ENCODE results near the gene GPC5. TPM values are rescaled to one million over a fixed set of nuclear protein-coding genes. Genes with fewer than 3 reads are reported as not detected.

The GPC5 gene
- total RNA-seq, 1 experiment from 2014 or later, result 0.50 TPM

DNA sequence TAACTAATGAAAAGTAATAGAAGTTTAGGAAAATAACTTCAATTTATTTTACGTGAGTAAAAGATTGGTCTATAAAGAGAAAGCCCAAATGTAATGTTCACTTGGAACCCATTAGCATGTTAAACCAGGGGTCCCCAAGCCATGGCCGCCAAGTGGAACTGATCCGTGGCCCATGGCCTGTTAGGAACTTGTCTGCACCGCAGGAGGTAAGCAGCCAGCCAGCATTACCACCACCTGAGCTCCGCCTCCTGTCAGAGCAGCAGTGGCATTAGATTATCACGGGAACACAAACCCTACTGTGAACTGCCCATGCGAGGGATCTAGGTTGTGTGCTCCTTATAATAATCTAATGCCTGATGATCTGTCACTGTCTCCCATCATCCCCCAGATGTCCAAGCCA lies 1009.4 kb downstream of the GPC5 start:
- DNase-seq (ENCODE audit: low read depth, low spot score), result no peak
- in situ Hi-C loops (cut with HindIII; ENCODE audit: low pct_unique_long_range_greater_than_20kb, low sequenced_read_pairs), result no loop called here

DNA sequence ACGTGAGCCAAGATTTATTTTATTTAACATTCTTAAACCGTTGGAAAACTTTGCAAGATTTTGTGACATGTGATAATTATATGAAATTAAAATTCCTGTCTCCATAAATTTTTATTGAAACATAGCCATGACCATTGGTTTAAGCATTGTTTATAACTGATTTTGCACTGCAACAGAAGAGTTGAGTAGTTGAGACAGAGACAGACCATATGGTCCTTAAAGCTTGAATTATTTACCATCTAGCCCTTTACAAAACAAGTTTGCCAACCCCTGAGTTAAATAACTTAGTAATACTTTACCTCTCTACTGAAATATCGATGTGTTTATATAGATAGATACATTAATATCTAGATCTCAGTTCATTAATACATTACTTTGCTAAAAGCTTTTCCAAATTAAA lies 1014.1 kb downstream of the GPC5 start:
- in situ Hi-C loops (cut with HindIII; ENCODE audit: low pct_unique_long_range_greater_than_20kb, low sequenced_read_pairs), result no loop called here
- no peak for DNase-seq (ENCODE audit: low read depth, low spot score)

DNA sequence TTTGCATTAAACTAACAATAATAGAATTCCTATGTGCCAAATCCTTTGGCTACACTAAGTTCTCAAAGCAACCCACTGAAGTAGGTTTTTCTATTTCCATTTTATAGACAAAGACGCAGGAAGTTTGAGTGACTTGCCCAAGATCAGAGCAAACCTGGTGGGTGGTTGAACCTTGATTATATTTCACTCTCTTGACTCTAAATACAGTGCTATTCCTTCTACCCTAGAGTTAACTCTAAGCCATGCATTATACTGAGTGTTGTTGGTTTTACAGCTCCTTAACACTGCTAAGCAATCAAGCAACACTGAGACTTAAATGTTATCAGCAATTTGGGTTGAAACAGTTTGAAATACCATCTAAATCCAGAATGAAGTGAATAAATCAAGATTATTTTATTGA lies 1014.6 kb downstream of the GPC5 start:
- no peak for DNase-seq (ENCODE audit: low read depth, low spot score)
- in situ Hi-C loops (cut with HindIII; ENCODE audit: low pct_unique_long_range_greater_than_20kb, low sequenced_read_pairs), result no loop called here

DNA sequence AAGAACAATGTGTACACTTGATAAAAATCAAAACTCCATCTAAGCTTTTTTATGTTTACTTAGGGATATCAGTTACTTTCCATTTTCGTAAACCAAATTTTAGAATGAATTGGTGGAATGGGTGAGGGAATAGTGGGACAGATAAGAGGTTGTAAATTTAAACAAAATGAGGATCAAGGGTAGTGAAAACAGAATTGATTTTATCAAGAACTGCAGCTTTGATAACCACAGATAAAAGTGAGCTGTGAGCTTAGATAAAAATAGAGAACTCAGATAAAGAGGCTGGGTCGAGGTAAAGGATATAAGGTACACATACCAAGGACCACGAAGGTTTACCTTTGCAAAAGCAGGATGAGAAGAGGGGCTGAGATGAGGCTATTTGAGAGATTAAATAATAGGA lies 1015.0 kb downstream of the GPC5 start:
- in situ Hi-C loops (cut with HindIII; ENCODE audit: low pct_unique_long_range_greater_than_20kb, low sequenced_read_pairs), result no loop called here
- DNase-seq (ENCODE audit: low read depth, low spot score), result no peak

DNA sequence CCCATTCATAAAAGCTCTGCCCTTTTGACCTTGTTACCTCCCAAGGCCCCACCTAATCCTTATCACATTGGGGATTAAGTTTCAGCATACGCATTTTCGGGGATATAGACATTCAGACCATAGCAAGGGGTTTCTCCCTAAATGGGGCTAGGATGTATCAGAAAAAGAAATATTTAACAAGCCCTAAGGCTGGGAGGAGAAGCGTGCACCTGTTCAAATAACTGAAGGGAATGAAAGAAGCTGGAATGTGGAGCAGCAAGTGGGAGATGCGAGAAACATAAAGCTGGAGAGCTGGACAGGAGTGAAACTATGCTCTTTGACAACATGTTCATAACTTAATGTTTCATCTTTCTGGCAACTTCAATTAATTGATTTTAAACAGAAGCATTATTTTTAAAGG lies 1016.4 kb downstream of the GPC5 start:
- in situ Hi-C loops (cut with HindIII; ENCODE audit: low pct_unique_long_range_greater_than_20kb, low sequenced_read_pairs), result no loop called here
- DNase-seq (ENCODE audit: low read depth, low spot score), result no peak

DNA sequence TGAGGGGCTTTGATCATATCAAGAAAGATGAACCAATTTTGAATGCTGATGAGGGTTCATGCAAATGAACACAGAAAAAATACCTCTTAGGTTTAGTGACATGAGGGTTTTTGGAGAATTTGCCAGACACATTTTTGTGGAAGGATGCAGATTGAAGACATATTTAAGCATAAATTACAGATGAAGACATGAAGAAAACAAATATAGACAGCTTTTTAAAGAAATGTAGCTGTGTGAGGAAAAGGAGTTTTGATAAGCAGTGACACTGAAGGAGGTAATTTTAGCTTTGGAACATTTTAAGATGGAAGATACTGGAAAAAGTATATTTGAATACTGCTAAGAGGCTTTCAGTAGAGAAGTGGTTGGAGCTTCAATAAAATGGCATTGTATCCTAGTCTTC lies 1017.4 kb downstream of the GPC5 start:
- no peak for DNase-seq (ENCODE audit: low read depth, low spot score)
- in situ Hi-C loops (cut with HindIII; ENCODE audit: low pct_unique_long_range_greater_than_20kb, low sequenced_read_pairs), result no loop called here

DNA sequence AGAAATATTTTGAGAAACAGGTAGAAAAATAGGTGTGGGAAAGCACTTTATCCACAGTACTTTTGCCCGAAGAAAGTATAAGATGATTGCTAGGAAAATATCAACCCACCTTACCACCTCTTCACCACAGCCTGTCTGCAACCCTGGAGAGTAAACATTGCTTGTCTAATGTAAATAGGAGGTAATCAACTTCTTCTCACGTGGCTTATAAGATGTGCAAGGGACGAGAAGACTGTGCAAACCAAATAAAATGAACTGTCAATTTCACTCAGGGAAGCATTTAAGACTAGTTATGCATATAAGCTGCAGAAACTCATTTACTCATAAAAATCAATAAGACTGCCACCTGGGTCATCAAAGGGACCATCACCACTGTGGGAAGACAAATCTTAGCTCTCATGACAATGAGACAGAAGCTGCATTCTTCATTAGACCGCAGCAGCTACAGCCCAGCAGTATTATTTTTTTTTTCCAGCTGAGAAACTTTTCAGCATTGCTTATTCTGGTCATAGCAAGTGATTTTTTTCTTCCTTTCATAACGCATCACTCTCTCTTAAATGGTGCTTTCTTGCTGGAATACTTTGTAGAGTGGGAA lies 1020.5 kb downstream of the GPC5 start:
- in situ Hi-C loops (cut with HindIII; ENCODE audit: low pct_unique_long_range_greater_than_20kb, low sequenced_read_pairs), result no loop called here
- DNase-seq (ENCODE audit: low read depth, low spot score), result no peak

DNA sequence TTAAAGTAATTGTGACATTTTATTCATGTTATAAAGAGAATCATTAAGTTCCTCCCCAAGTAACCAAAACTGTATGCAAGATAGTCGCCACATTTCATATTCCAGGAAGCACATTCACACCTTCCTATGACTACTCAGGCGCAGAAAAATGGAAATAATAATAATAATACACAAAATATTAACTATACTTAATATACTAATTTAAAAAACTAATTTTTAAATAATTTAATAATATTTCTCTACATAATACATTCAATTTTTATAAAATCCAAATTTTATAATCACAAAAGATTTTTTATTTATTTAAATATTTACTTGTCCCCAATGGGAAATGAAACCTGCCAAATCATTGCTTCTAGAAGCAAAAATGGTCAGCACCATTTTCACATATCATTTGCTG lies 1030.8 kb downstream of the GPC5 start:
- in situ Hi-C loops (cut with HindIII; ENCODE audit: low pct_unique_long_range_greater_than_20kb, low sequenced_read_pairs), result no loop called here
- DNase-seq (ENCODE audit: low read depth, low spot score), result no peak

DNA sequence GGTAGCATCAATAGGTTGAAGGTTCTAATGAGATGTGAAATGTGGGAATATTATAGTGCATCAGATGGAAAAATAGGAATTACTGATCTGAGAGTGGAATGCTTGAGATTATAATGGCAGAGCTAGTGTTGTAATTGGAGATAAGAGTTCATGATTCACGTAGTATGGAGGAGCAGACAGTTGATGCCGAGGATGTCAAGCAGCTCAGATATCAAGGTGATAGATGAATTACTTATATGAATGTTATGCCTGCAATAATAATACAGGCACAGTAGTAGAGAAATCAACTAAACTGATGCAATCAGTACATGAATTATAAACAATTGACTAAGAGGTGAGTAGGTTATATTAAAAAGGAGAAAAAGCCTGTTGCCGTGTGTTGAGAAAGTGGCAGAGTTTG lies 1035.0 kb downstream of the GPC5 start:
- in situ Hi-C loops (cut with HindIII; ENCODE audit: low pct_unique_long_range_greater_than_20kb, low sequenced_read_pairs), result no loop called here
- no peak for DNase-seq (ENCODE audit: low read depth, low spot score)

DNA sequence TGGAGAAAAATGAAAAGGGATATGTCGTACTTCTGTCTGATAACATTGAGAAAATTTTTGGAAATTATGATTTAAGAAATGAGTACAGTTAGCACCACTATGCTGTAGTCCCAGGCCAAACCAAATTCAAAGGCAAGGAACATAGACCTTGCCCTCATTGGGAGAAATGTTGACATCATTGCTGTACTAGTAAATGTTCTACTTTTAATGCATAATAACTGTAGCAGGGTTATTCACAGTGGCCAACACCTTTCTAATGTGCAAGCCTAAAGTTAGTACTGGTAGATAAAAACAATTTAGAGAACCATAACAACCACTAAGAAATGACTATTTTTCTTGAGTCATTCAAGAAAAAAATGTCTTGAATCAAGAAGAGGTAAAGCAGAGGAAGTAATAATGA lies 1035.5 kb downstream of the GPC5 start:
- no peak for DNase-seq (ENCODE audit: low read depth, low spot score)
- in situ Hi-C loops (cut with HindIII; ENCODE audit: low pct_unique_long_range_greater_than_20kb, low sequenced_read_pairs), result no loop called here

DNA sequence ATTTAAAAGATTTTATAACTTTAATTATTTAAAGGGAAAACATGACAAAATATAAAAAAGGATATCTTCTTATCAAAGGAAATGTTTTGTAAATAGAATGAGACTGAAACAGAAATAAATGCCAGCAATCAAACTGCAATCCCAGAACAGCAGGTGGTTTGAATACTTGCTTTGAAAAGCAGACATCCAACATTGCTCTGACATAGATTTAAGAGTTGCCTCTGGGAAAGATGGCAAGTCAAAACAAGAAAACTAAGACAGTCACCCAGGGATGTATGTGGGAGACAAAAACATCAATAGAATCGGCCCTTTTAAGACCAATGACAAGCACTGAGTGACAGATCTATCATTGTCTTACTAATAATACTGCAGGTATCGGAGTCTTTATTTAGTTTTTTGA lies 1038.5 kb downstream of the GPC5 start:
- in situ Hi-C loops (cut with HindIII; ENCODE audit: low pct_unique_long_range_greater_than_20kb, low sequenced_read_pairs), result no loop called here
- no peak for DNase-seq (ENCODE audit: low read depth, low spot score)

DNA sequence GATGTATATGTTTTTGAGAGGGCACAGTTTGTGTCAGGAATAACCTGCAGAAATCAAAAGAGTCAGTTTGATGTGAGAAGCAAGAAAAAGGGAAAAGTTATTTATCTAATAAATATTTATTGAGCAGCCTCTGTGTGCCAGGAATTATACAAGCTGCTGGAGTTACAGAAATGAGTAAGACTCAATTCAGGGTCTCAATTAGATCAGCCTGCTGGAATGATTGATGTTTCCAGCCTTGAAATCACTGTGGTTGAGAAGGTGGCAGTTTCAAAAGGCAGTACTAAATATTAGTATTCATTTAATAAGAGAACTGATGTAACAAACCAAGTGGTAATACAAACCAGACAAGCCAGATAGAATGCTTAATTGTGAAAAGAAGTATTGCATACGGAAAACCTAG lies 1045.8 kb downstream of the GPC5 start:
- in situ Hi-C loops (cut with HindIII; ENCODE audit: low pct_unique_long_range_greater_than_20kb, low sequenced_read_pairs), result no loop called here
- no peak for DNase-seq (ENCODE audit: low read depth, low spot score)

DNA sequence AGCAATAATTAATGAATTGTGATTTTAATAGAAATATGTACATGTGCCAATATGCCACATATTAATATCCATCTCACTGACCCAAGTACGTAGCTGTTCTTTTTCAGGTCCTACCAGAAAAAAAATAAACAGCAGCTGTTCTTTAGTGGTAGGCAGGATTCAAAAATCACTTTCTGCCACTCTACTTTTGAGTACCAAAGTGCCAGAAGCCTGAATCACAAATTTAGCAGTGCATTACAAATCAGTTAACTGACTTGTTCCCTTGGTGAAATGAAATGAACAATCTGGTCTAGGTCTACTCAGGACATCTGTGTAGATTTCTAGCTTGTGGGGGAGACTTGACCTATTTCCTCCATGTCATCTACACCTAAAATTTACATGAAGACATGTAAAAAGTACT lies 1052.6 kb downstream of the GPC5 start:
- in situ Hi-C loops (cut with HindIII; ENCODE audit: low pct_unique_long_range_greater_than_20kb, low sequenced_read_pairs), result no loop called here
- no peak for DNase-seq (ENCODE audit: low read depth, low spot score)

DNA sequence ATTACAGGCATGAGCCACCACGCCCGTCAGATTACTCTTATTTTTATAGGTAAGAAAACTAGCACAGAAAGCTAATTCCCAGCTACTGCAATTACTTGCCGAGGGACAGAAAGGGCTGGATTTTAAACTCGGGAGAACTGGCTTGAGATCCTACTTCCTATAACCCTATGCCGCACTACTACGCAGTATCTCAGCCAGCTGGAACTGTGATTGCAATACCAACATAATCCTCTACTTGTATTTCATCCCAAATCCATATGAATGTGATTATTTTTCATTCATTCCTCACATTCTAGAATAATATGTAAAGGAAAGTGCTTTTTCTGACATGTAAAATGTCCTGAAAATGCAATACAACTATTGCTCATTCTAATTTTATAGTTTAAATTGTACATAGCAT lies 1054.4 kb downstream of the GPC5 start:
- in situ Hi-C loops (cut with HindIII; ENCODE audit: low pct_unique_long_range_greater_than_20kb, low sequenced_read_pairs), result no loop called here
- no peak for DNase-seq (ENCODE audit: low read depth, low spot score)

DNA sequence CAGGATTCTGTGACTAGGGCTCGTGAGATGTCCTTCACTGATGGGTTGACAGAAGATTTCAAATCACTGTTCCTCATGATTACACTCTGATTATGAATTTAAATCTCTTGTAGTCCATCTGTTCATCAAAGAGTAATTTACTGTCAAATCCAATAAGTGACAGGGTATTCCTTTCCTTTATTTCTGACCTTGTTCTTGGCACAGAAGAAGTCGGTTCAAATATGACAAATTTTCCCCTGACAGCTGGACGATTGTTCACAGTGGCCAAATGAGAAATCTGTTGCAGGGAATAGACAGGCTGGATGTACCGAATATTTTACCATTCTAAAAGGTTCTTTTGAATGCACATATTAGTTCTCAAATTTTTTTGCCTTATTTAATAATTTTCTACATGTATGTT lies 1060.9 kb downstream of the GPC5 start:
- in situ Hi-C loops (cut with HindIII; ENCODE audit: low pct_unique_long_range_greater_than_20kb, low sequenced_read_pairs), result no loop called here
- DNase-seq (ENCODE audit: low read depth, low spot score), result no peak

DNA sequence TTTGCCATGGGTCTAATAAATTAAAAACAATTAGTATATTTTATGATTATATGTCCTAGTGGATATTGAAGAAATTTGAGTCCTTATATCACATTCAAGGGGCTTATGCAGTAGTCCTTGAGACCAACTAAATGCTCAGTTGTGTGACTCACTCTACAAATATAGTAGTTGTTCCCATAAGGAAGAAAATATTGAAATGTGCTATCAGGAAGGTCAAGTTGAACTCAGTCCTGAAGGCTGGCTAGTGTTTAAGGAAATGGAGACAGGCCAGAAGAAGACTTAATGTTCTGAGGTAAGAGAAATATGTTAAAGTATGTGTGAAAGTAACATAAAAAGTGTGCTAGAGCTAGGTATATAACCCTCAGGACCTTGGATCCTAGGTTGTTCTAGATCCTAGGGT lies 1062.1 kb downstream of the GPC5 start:
- DNase-seq (ENCODE audit: low read depth, low spot score), result no peak
- in situ Hi-C loops (cut with HindIII; ENCODE audit: low pct_unique_long_range_greater_than_20kb, low sequenced_read_pairs), result no loop called here

DNA sequence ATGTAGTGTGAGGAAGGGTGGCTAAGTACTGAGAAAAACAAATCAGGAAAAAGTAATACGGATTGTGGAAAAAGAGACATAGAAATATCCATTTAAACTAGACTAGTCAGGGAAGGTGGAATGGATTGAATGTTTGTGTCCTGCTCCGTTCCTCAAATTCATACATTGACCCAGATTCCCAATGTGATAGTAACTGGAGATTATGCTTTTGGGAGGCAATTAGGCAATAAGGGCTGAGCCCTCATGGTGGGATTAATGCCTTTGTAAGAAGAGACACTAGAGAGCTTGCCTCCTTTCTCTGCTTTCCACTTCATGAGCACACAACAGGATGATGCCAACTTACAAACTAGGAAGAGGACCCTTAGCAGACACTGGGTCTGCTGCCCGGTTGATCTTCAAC lies 1063.0 kb downstream of the GPC5 start:
- in situ Hi-C loops (cut with HindIII; ENCODE audit: low pct_unique_long_range_greater_than_20kb, low sequenced_read_pairs), result no loop called here
- DNase-seq (ENCODE audit: low read depth, low spot score), result no peak

DNA sequence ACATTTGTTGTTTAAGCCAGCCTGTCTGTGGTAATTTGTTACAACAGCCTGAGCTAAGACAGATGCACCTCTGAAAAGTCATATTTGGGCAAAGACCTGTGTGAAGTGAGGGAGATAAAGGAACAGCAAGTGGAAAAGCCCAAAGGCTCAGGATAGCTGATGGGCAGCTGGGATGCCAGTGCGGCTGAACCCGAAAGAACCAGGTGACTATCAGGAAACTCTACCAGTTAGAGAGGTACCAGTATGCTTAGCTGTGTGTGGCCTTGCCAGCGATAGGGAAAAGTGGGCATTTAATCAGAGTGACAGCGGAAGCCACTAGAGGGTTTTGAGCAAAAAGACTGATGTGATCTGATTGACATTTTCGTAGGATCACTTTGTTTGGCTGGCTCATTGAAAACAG lies 1063.4 kb downstream of the GPC5 start:
- DNase-seq (ENCODE audit: low read depth, low spot score), result no peak
- in situ Hi-C loops (cut with HindIII; ENCODE audit: low pct_unique_long_range_greater_than_20kb, low sequenced_read_pairs), result no loop called here

DNA sequence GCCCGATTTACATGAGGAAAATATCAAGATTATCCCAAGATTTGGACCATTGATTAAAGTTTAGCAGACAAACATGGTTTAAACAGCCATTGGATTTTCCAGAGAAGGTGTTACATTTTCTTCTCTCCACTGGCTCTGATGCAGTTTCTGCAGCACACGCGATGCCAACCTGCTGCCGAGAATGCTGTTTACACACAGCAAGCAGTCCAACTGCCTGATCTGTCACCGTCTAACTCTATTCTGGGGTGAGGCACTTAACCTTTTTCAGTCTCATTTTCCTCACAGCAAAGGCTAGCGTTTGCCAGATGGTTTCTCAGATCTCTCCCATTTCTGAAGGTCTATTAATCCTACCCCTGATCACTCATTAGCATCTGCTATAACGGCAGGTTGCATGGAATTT lies 1064.7 kb downstream of the GPC5 start:
- no peak for DNase-seq (ENCODE audit: low read depth, low spot score)
- in situ Hi-C loops (cut with HindIII; ENCODE audit: low pct_unique_long_range_greater_than_20kb, low sequenced_read_pairs), result no loop called here

DNA sequence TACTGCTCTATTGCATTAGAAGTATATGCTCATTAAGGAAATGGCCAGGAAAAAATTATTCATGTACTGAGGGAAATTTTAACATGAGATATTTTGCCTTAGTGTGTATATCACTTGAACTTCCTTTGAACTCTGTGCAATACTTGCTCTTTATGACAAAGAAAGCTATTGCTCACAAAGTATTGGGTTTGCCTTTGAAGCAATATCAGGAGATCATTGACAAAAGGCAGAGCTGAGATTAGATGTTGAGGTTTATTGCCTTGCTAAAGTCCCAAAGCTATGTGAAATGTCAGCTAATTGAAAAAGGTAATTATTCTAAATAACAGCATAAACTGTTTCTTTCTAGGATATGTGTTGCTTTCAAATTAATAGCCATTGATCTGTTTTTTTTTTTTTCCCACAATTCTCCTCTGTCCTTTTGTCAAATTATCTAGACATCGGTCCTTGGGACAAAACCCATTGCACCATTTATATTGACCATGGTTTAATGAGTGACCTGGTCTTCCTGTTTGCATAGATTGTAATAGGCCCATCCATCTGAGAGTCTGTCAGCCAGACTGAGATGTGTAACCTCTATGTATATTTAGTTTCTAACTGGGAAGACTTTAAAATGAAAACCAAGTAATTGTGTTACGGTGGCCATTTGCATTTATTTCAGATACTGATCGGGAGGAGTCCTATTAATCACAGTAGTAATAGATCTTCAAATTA lies 1075.5 kb downstream of the GPC5 start:
- DNase-seq (ENCODE audit: low read depth, low spot score), result no peak
- in situ Hi-C loops (cut with HindIII; ENCODE audit: low pct_unique_long_range_greater_than_20kb, low sequenced_read_pairs), result no loop called here

Measured in SK-MEL-5 (cell line).